BLaER1 treated with 17β-estradiol and CSF1 and Interleukin-3, amounts not matched to agents 10 nM and 100 nM (cell line): ENCODE results near the gene KCTD16.

Experiments used
- H3K27ac ChIP-seq, 11 experiments: shearing (Covaris generic); formaldehyde crosslinking; 2 replicates each; pipeline ENCODE4 v1.8.1; 2022
- H3K27me3 ChIP-seq, 11 experiments: shearing (Covaris generic); formaldehyde crosslinking; 2 replicates each; pipeline ENCODE4 v1.8.1; 2022
- H3K36me3 ChIP-seq, 11 experiments: shearing (Covaris generic); formaldehyde crosslinking; 2 replicates each; pipeline ENCODE4 v1.8.1; 2022
- H3K4me1 ChIP-seq, 10 experiments: shearing (Covaris generic); formaldehyde crosslinking; 2 replicates each; pipeline ENCODE4 v1.8.1; 2022
- H3K4me2 ChIP-seq, 11 experiments: shearing (Covaris generic); formaldehyde crosslinking; 2 replicates each; pipeline ENCODE4 v1.8.1; 2022
- H3K4me3 ChIP-seq, 10 experiments: shearing (Covaris generic); formaldehyde crosslinking; 2 replicates each; pipeline ENCODE4 v1.8.1; 2022
- H3K9ac ChIP-seq, 11 experiments: shearing (Covaris generic); formaldehyde crosslinking; 2 replicates each; pipeline ENCODE4 v1.8.1; 2022
- H3K9me3 ChIP-seq, 11 experiments: shearing (Covaris generic); formaldehyde crosslinking; replicated peaks in 1 of 11; 2 replicates each; pipeline ENCODE4 v1.8.1; 2022
- H4K20me1 ChIP-seq, 11 experiments: shearing (Covaris generic); formaldehyde crosslinking; 2 replicates each; pipeline ENCODE4 v1.8.1; 2022
- Cebpa-rat ChIP-seq, 11 experiments: shearing (Covaris generic); IDR thresholded peaks; 2 replicates each; pipeline ENCODE4 v1.8.1; 2022

Gene KCTD16

GRCh38 chr5:144144956-144145751 lies 25.5 kb upstream of the KCTD16 start:
- Histone ChIP-seq H3K4me3 (no peak overlapping the region), H3K36me3 (no peaks in the 10 kb centered on the region), H3K27me3 (no peaks in the 10 kb centered on the region), H3K4me2 (peak overlapping the region in 2 of 11 experiments; percentile 4 to 11; a peak in 2 of 22 replicates), H4K20me1 (no peaks in the 10 kb centered on the region), H3K9ac (no peak overlapping the region), H3K27ac (no peak overlapping the region), H3K9me3 (no peaks in the 10 kb centered on the region), H3K4me1 (peaks cover 12 to 18% (median 16%) of the 10 kb centered on the region in 10 experiments; a peak in 17 of 20 replicates)
- TF ChIP-seq Cebpa-rat (IDR thresholded peaks at IDR 0.05) = no peak

- Histone ChIP-seq H3K9ac (no peak overlapping the region), H3K27ac (no peak overlapping the region), H3K27me3 (no peaks in the 10 kb centered on the region), H3K4me3 (no peak overlapping the region), H3K9me3 (no peaks in the 10 kb centered on the region), H3K4me1 (no peaks in the 10 kb centered on the region), H4K20me1 (no peaks in the 10 kb centered on the region), H3K4me2 (no peak overlapping the region), H3K36me3 (no peaks in the 10 kb centered on the region; a peak in 1 of 22 replicates)
- no peak for TF ChIP-seq Cebpa-rat (IDR thresholded peaks at IDR 0.05)
Measured at GRCh38 chr5:144151026-144151425, 19.6 kb upstream of the KCTD16 start.

- TF ChIP-seq Cebpa-rat (IDR thresholded peaks at IDR 0.05) = no peak
- H4K20me1 ChIP-seq = no peaks in the 10 kb centered on the region
- no peaks in the 10 kb centered on the region for H3K4me1 ChIP-seq
- H3K27me3 ChIP-seq = no peaks in the 10 kb centered on the region
- no peaks in the 10 kb centered on the region for H3K9me3 ChIP-seq
- no peak overlapping the region for H3K4me2 ChIP-seq
- no peak overlapping the region for H3K27ac ChIP-seq
- no peak overlapping the region for H3K9ac ChIP-seq
- no peak overlapping the region for H3K4me3 ChIP-seq
- H3K36me3 ChIP-seq = peaks cover 25 to 46% (median 27%) of the 10 kb centered on the region in 11 experiments
Measured at GRCh38 chr5:144156767-144157171, 13.9 kb upstream of the KCTD16 start.

- Histone ChIP-seq H3K27ac (no peak overlapping the region), H3K27me3 (no peaks in the 10 kb centered on the region), H3K4me1 (peaks cover 0 to 9% (median 0%) of the 10 kb centered on the region in 10 experiments; a peak in 3 of 20 replicates), H3K4me3 (no peak overlapping the region), H3K9ac (no peak overlapping the region), H4K20me1 (peaks cover 0 to 8% (median 0%) of the 10 kb centered on the region in 11 experiments; a peak in 1 of 22 replicates), H3K4me2 (no peak overlapping the region), H3K36me3 (peaks cover 63 to 100% (median 83%) of the 10 kb centered on the region in 11 experiments), H3K9me3 (no peaks in the 10 kb centered on the region)
- no peak for TF ChIP-seq Cebpa-rat (IDR thresholded peaks at IDR 0.05)
Measured at GRCh38 chr5:144162686-144163085, 8.0 kb upstream of the KCTD16 start.

- H3K36me3 ChIP-seq = peaks cover 48 to 76% (median 68%) of the 10 kb centered on the region in 11 experiments
- no peaks in the 10 kb centered on the region for H3K9me3 ChIP-seq
- H3K9ac ChIP-seq = no peak overlapping the region
- H3K4me2 ChIP-seq = no peak overlapping the region
- peaks cover 0 to 8% (median 0%) of the 10 kb centered on the region in 11 experiments; a peak in 1 of 22 replicates for H4K20me1 ChIP-seq
- peaks cover 16 to 34% (median 25%) of the 10 kb centered on the region in 10 experiments for H3K4me1 ChIP-seq
- H3K4me3 ChIP-seq = no peak overlapping the region
- no peaks in the 10 kb centered on the region for H3K27me3 ChIP-seq
- no peak for TF ChIP-seq Cebpa-rat (IDR thresholded peaks at IDR 0.05)
- no peak overlapping the region for H3K27ac ChIP-seq
Measured at GRCh38 chr5:144166696-144167095, 4.0 kb upstream of the KCTD16 start.

GRCh38 chr5:144167998-144168397 lies 2.7 kb upstream of the KCTD16 start:
- H3K27me3 ChIP-seq = no peaks in the 10 kb centered on the region
- H3K4me1 ChIP-seq = peaks cover 16 to 34% (median 25%) of the 10 kb centered on the region in 10 experiments
- peaks cover 36 to 63% (median 55%) of the 10 kb centered on the region in 11 experiments for H3K36me3 ChIP-seq
- no peak for TF ChIP-seq Cebpa-rat (IDR thresholded peaks at IDR 0.05)
- peaks cover 0 to 8% (median 0%) of the 10 kb centered on the region in 11 experiments; a peak in 1 of 22 replicates for H4K20me1 ChIP-seq
- H3K27ac ChIP-seq = no peak overlapping the region
- no peak overlapping the region for H3K4me3 ChIP-seq
- H3K9me3 ChIP-seq = no peaks in the 10 kb centered on the region
- no peak overlapping the region for H3K9ac ChIP-seq
- peak overlapping the region in 2 of 11 experiments; percentile 19 to 95; a peak in 3 of 22 replicates for H3K4me2 ChIP-seq

- Histone ChIP-seq H3K9ac (peak overlapping the region; percentile 74 to 93 (median 87)), H4K20me1 (peaks cover 0 to 8% (median 0%) of the 10 kb centered on the region in 11 experiments; a peak in 1 of 22 replicates), H3K4me1 (peaks cover 16 to 34% (median 25%) of the 10 kb centered on the region in 10 experiments), H3K9me3 (no peaks in the 10 kb centered on the region), H3K4me2 (peak overlapping the region; percentile 87 to 95 (median 91)), H3K27me3 (no peaks in the 10 kb centered on the region), H3K36me3 (peaks cover 17 to 44% (median 36%) of the 10 kb centered on the region in 11 experiments), H3K27ac (peak overlapping the region; percentile 71 to 92 (median 84)), H3K4me3 (peak overlapping the region; percentile 72 to 93 (median 82))
- no peak for TF ChIP-seq Cebpa-rat (IDR thresholded peaks at IDR 0.05)
Measured at GRCh38 chr5:144169904-144170275, 783 bp upstream of the KCTD16 start.

GRCh38 chr5:144173766-144174165 lies 3.1 kb downstream of the KCTD16 start:
- no peak for TF ChIP-seq Cebpa-rat (IDR thresholded peaks at IDR 0.05)
- no peak overlapping the region for H3K27ac ChIP-seq
- no peaks in the 10 kb centered on the region for H3K27me3 ChIP-seq
- H3K9ac ChIP-seq = no peak overlapping the region
- no peak overlapping the region for H3K4me3 ChIP-seq
- H3K4me2 ChIP-seq = no peak overlapping the region
- H3K36me3 ChIP-seq = peaks cover 0 to 6% (median 3%) of the 10 kb centered on the region in 11 experiments; a peak in 13 of 22 replicates
- H3K4me1 ChIP-seq = peaks cover 14 to 24% (median 19%) of the 10 kb centered on the region in 10 experiments
- no peaks in the 10 kb centered on the region for H4K20me1 ChIP-seq
- no peaks in the 10 kb centered on the region for H3K9me3 ChIP-seq

- Histone ChIP-seq H3K27ac (no peak overlapping the region), H4K20me1 (no peaks in the 10 kb centered on the region), H3K4me3 (no peak overlapping the region), H3K4me2 (no peak overlapping the region), H3K27me3 (no peaks in the 10 kb centered on the region), H3K9ac (no peak overlapping the region), H3K9me3 (no peaks in the 10 kb centered on the region), H3K36me3 (no peaks in the 10 kb centered on the region), H3K4me1 (no peaks in the 10 kb centered on the region)
- no peak for TF ChIP-seq Cebpa-rat (IDR thresholded peaks at IDR 0.05)
Measured at GRCh38 chr5:144177548-144177947, 6.9 kb downstream of the KCTD16 start.
